Measurements from ENCODE around the gene NACC1.

- TF ChIP-seq CTCF (IDR thresholded peaks at IDR 0.05; ENCODE audit: insufficient read depth, low read length) (no peak), POLR2AphosphoS5 (IDR thresholded peaks at IDR 0.05; ENCODE audit: low read depth) (no peak; the same call in 1 of the 2 replicates), SPI1 (IDR thresholded peaks at IDR 0.05; ENCODE audit: borderline replicate concordance, low read depth) (no peak), REST (IDR thresholded peaks at IDR 0.05; ENCODE audit: insufficient replicate concordance, low read depth) (no peak)
Observed at GRCh38 chr19:13149628-13150186, 31.6 kb downstream of the NACC1 start.
